H1 (cell line): ENCODE measurements around the gene MSS51. TPM values are rescaled to one million over a fixed set of nuclear protein-coding genes. Genes with fewer than 3 reads are reported as not detected.

Experiments
- ASH2L ChIP-seq: fragments of 200-600, 300-600 bp; sonication (generic); IDR thresholded peaks from one replicate; pipeline ENCODE4 v1.7.1; 2017; ENCODE audit warnings: low read length
- polyA plus RNA-seq, 7 experiments: library from polyadenylated mRNA; depleted of rRNA in 3 of 7; stranded (reverse) in 5 of 7; unstranded in 2 of 7; fragments of >200 nt in 5 of 7; fragments of 200-250 nt in 2 of 7; gene quantifications; 1 replicate in 5 of 7; 2 replicates in 1 of 7; 4 replicates in 1 of 7; pipeline versions ENCODE4 v1.2.1 to v1.2.3, GENCODE V29; 2011 to 2013; ENCODE audit warnings: missing spikeins in 2 of 7, mixed read lengths in 2 of 7
- total RNA-seq: library from RNA; stranded (reverse); fragmentation: NEBNext Ultra II Directional; extraction: Animal tissue kit (Norgen Biotek cat#: 25700); gene quantifications from 2 replicates; pipeline ENCODE4 v1.2.1, GENCODE V29; 2021

The MSS51 gene
- total and polyA plus RNA-seq, 2 of the 8 experiments (the other 6 are each of a cell fraction or from before 2014, with no cell fraction given) = 1.5 to 1.7 TPM

DNA sequence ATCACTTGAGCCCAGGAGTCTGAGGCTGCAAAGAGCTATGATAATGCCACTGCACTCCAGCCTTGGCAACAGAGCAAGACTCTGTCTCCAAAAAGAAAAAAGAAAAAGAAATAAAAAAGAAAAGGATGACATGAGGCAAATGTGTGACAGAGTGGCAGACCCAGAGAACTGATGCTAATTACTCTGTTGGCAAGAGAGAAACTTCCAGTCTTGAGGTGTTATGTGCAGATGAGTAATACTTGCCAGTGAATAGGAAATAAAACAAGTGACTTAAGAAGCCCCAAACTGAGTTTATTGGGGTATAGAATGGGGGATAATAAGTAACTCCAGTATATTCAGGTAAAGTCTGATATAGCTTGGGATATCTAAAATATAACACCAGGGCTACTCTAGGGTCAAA lies 10.1 kb downstream of the MSS51 start (continued):
- TF ChIP-seq ASH2L = no peak
